DND-41 (cell line): ENCODE measurements around the gene DIPK1C.

Experiments used
- ATAC-seq: fragments of 200-7000 bp; cut with Tn5 transposase; 3 replicates; pipeline ENCODE4 v1.9.1; 2021; ENCODE audit warnings: low read depth; ENCODE audit not compliant: insufficient read depth
- DNase-seq: peaks from one replicate; pipeline ENCODE4 v3.0.0-alpha.2; 2020
- H2AFZ ChIP-seq: 2 replicates; pipeline ENCODE4 v1.6.0; 2012; ENCODE audit warnings: low read depth, low read length
- H3K27ac ChIP-seq: 2 replicates; pipeline ENCODE4 v1.5.1; 2012; ENCODE audit warnings: low read length, inconsistent platforms
- H3K27me3 ChIP-seq: fragments of 200-600 bp; sonication (generic); 2 replicates; pipeline ENCODE4 v1.6.0; 2012; ENCODE audit warnings: low read length, mild to moderate bottlenecking, inconsistent platforms; ENCODE audit not compliant: insufficient read depth, poor library complexity
- H3K36me3 ChIP-seq: 2 replicates; pipeline ENCODE4 v1.5.1; 2012; ENCODE audit warnings: low read length, inconsistent platforms; ENCODE audit not compliant: insufficient read depth
- H3K4me1 ChIP-seq: 2 replicates; pipeline ENCODE4 v1.5.1; 2012; ENCODE audit warnings: mild to moderate bottlenecking, low read length; ENCODE audit not compliant: insufficient read depth
- H3K4me2 ChIP-seq: 2 replicates; pipeline ENCODE4 v1.6.0; 2012; ENCODE audit warnings: mild to moderate bottlenecking, moderate library complexity, low read length, inconsistent platforms; ENCODE audit not compliant: insufficient read depth
- H3K4me3 ChIP-seq, 2 experiments: fragments of 200-600 bp in 1 of 2; shearing (Covaris generic) in 1 of 2; 2 replicates each; pipeline ENCODE4 v1.5.1; 2012 to 2016; ENCODE audit warnings: inconsistent platforms in 2 of 2, low read length in 2 of 2, mild to moderate bottlenecking in 2 of 2, low read depth in 1 of 2, moderate library complexity in 1 of 2
- H3K79me2 ChIP-seq: 2 replicates; pipeline ENCODE4 v1.6.0; 2012; ENCODE audit warnings: low read length, inconsistent platforms; ENCODE audit not compliant: insufficient read depth
- H3K9ac ChIP-seq: 2 replicates; pipeline ENCODE4 v1.6.0; 2012; ENCODE audit warnings: low read depth, mild to moderate bottlenecking, inconsistent platforms, low read length, moderate library complexity
- H3K9me3 ChIP-seq: 2 replicates; pipeline ENCODE4 v1.5.1; 2012; ENCODE audit warnings: low read length, moderate library complexity, mild to moderate bottlenecking, inconsistent platforms; ENCODE audit not compliant: insufficient read depth, severe bottlenecking
- H4K20me1 ChIP-seq: 2 replicates; pipeline ENCODE4 v1.6.0; 2012; ENCODE audit warnings: low read length; ENCODE audit not compliant: insufficient read depth
- EZH2 ChIP-seq: IDR thresholded peaks from 3 replicates; pipeline ENCODE4 v1.6.1; 2012; ENCODE audit warnings: borderline replicate concordance, low read depth, mild to moderate bottlenecking, moderate library complexity, low read length, inconsistent platforms; ENCODE audit not compliant: severe bottlenecking
- TF ChIP-seq, protein P1 (sequence below): IDR thresholded peaks from 2 replicates; pipeline ENCODE4 v1.5.1; 2012; ENCODE audit warnings: borderline replicate concordance, low read length, moderate library complexity, mild to moderate bottlenecking; ENCODE audit not compliant: poor library complexity, severe bottlenecking; ENCODE audit errors: extremely low read depth

Gene DIPK1C

DNA sequence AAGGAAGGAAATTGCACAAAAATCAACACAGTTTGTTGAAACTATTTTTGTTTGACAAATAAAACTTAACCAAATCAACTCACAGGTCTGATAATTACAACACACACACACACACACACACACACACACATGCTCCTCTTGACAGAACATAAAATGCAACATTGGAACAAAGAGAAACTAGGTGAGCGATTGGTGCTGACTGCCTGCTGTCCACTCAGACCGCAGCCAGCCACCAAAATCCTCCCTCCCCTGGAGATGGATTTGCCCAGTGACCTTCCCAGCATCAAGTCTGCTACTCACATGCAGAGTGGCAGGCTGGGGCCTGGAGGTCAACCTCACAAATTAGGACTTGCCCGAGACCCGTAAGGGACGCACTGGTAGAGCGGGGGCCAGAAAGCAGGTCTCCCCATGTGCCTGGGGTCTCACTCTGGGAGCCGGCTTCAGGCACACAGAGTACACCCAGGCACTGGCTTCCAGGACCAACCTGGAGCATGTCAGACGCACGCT, 61.4 kb downstream of the DIPK1C start:
- Histone ChIP-seq H3K4me1 (peaks cover 4% of the 10 kb centered on the region; the same call in 1 of the 2 replicates), H3K79me2 (no peaks in the 10 kb centered on the region), H4K20me1 (no peaks in the 10 kb centered on the region; the same call in 1 of the 2 replicates), H3K27me3 (peaks cover 30% of the 10 kb centered on the region), H2AFZ (no peak overlapping the region), H3K4me3 (no peak overlapping the region), H3K36me3 (no peaks in the 10 kb centered on the region), H3K9me3 (no peaks in the 10 kb centered on the region), H3K4me2 (no peak overlapping the region), H3K27ac (no peak overlapping the region), H3K9ac (no peak overlapping the region)
- DNase-seq (no peak), ATAC-seq (no peak)
- TF ChIP-seq, protein P1, sequence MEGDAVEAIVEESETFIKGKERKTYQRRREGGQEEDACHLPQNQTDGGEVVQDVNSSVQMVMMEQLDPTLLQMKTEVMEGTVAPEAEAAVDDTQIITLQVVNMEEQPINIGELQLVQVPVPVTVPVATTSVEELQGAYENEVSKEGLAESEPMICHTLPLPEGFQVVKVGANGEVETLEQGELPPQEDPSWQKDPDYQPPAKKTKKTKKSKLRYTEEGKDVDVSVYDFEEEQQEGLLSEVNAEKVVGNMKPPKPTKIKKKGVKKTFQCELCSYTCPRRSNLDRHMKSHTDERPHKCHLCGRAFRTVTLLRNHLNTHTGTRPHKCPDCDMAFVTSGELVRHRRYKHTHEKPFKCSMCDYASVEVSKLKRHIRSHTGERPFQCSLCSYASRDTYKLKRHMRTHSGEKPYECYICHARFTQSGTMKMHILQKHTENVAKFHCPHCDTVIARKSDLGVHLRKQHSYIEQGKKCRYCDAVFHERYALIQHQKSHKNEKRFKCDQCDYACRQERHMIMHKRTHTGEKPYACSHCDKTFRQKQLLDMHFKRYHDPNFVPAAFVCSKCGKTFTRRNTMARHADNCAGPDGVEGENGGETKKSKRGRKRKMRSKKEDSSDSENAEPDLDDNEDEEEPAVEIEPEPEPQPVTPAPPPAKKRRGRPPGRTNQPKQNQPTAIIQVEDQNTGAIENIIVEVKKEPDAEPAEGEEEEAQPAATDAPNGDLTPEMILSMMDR = no peak
- TF ChIP-seq EZH2 = no peak

DNA sequence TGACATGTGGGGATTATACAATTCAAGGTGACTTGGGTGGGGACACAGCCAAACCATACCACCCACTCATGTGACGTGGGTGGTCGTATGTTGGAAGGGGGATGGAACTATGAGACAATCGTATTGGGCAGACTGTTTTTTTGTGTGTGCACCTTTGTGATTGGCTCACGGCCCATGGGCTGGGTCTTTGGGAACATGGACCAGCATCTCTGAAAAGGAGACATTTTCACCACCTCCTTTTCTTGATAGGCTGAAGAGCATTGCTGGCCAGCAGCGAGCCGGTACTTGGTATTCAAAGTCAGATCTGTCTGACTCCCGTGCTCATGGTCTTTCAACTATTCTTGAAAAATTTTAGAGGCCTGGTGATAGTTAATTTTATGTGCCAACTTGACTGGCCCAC, 62.1 kb downstream of the DIPK1C start:
- Histone ChIP-seq H3K4me2 (no peak overlapping the region), H3K9me3 (no peaks in the 10 kb centered on the region), H2AFZ (no peak overlapping the region), H3K27me3 (peaks cover 32% of the 10 kb centered on the region), H4K20me1 (no peaks in the 10 kb centered on the region; the same call in 1 of the 2 replicates), H3K79me2 (no peaks in the 10 kb centered on the region), H3K9ac (no peak overlapping the region), H3K4me1 (peaks cover 4% of the 10 kb centered on the region; the same call in 1 of the 2 replicates), H3K36me3 (no peaks in the 10 kb centered on the region), H3K4me3 (no peak overlapping the region), H3K27ac (no peak overlapping the region)
- TF ChIP-seq, protein P1 = no peak
- no peak for TF ChIP-seq EZH2
- no peak for DNase-seq
- no peak for ATAC-seq

DNA sequence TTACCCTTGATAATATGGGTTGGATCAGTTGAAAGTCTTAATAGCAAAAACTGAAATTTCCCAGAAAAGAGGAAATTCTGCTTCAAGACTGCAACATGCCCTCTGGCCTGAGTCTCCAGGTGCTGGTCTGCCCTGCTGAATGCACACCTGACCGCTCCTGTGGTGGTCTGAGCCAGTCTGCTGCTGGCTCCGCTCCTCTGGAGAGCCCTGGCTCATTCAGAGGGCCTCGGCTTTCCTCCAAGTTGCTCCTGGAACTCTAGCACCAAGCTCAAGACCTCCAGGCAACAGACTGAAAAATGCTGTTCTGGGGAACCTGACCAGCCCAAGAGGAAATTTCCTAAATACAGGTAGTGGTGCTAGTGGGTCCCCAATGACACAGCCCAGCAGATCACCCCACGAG, 64.8 kb downstream of the DIPK1C start:
- Histone ChIP-seq H3K36me3 (no peaks in the 10 kb centered on the region), H3K4me1 (peaks cover 4% of the 10 kb centered on the region; the same call in 1 of the 2 replicates), H3K9ac (no peak overlapping the region), H2AFZ (no peak overlapping the region), H3K27me3 (peaks cover 39% of the 10 kb centered on the region), H3K79me2 (no peaks in the 10 kb centered on the region), H3K4me2 (no peak overlapping the region), H4K20me1 (no peaks in the 10 kb centered on the region; the same call in 1 of the 2 replicates), H3K9me3 (no peaks in the 10 kb centered on the region), H3K27ac (no peak overlapping the region), H3K4me3 (no peak overlapping the region)
- DNase-seq (no peak), ATAC-seq (no peak)
- no peak for TF ChIP-seq EZH2
- TF ChIP-seq, protein P1 = no peak

DNA sequence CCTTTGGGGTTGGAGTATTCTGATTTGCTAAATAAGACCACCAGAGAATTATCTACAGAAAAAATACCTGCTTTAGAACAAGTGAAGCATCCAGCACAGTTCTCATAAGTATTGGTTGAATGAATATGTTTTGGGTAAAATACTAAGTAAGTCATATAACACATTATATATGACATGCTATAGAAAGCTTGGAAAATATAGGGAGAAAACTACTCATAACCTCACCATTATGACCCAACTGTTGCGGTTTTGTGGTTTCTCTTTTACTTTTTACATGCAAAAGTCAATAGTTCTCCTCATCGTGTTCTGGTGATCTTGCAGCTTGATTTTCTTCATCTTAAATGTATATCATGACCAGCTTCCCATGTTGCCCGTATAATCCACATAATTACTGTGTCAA, 66.2 kb downstream of the DIPK1C start:
- no peaks in the 10 kb centered on the region for H3K79me2 ChIP-seq

More for the DNA sequence above, 66.2 kb downstream of the DIPK1C start:
- H3K4me2 ChIP-seq = no peak overlapping the region
- H3K27me3 ChIP-seq = peaks cover 42% of the 10 kb centered on the region
- no peaks in the 10 kb centered on the region for H3K36me3 ChIP-seq
- no peak overlapping the region for H3K9ac ChIP-seq
- no peaks in the 10 kb centered on the region for H3K9me3 ChIP-seq
- H3K4me3 ChIP-seq = no peak overlapping the region
- H4K20me1 ChIP-seq = no peaks in the 10 kb centered on the region; the same call in 1 of the 2 replicates
- ATAC-seq = no peak; the same call in 2 of the 3 replicates
- H3K27ac ChIP-seq = no peak overlapping the region
- TF ChIP-seq EZH2 = no peak
- TF ChIP-seq, protein P1 = no peak
- no peak for DNase-seq
- H3K4me1 ChIP-seq = peaks cover 4% of the 10 kb centered on the region; the same call in 1 of the 2 replicates
- H2AFZ ChIP-seq = no peak overlapping the region
